Activated T-helper 1 cell treated with anti-CD3 and anti-CD28 coated beads, Interleukin-2, amount 50 U/mL, for 16 hours (primary cell): ENCODE measurements around the gene NECTIN4.
"Not testable (repeated sequence)": the region's sequence is repeated elsewhere in the genome, so short reads cannot be mapped to it uniquely, and the experiment has no call there.

Experiments
- DNase-seq, 2 donors: peaks; one replicate each; pipeline ENCODE4 v3.0.0-alpha.2; 2020; ENCODE audit warnings: low read depth in 1 of 2, low spot score in 1 of 2

Gene NECTIN4

DNA sequence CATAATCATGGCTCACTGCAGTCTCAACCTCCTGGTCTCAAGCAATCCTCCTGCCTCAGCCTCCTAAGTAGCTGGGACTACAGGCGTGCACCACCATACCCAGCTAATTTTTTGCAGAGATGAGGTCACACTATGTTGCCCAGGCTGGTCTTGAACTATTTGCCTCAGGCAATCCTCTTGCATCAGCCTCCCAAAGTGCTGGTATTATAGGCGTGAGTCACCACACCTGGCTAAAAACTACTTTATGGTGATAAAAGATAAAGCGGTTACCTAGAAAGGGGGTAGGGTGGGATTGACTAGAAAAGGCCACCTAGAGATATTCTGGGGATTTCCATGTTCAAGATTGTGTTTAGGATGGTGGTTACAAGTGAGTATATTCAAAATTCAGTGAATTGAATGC lies 55.6 kb downstream of the NECTIN4 start:
- no peak for DNase-seq

DNA sequence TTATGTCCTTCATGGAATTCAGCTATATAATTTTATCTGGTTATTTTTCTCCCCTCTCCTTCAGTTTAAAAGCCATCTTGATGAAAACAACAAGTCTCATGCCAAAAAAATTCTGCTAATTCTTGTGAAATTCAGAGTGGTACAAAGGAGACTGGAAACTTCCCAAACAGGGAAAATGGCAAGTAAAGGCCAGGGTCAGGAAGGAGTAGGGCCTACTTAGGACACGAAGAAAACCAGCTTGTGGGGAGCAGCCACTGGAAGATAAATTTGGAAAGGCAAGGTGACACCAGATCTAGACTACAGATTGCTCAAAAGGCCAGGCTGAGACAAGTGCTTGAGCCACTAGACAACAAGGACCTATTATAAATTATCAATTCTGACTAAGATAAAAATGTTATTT lies 56.9 kb downstream of the NECTIN4 start:
- no peak for DNase-seq

DNA sequence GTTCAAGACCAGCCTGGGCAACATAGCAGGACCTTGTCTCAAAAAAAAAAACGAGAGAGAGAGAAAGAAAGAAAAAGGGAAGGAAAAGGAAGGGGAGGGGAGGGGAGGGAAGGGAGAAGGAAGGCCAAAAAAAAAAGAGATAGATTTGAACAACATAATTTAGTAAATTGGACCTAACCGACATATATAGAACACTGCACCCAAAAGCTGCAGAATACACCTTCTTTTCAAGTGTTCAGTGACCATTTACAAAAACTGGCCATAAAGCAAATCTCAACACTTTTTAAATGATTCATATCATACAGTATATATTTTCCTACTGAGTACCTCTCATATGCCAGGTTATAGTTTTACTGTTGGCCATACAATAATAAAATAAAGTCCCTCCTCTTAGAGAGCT lies 57.5 kb downstream of the NECTIN4 start:
- no peak for DNase-seq

DNA sequence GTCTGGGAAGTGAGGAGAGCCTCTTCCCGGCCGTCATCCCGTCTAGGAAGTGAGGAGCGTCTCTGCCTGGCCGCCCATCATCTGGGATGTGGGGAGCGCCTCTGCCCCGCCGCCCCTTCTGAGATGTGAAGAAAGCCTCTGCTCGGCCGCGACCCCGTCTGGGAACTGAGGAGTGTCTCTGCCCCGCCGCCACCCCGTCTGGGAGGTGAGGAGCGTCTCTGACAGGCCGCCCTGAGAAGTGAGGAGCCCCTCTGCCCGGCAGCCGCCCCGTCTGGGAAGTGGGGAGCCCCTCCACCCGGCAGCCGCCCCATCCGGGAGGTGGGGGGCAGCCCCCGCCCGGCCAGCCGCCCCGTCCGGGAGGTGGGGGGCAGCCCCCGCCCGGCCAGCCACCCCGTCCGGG lies 59.9 kb downstream of the NECTIN4 start:
- not testable (repeated sequence) for DNase-seq

DNA sequence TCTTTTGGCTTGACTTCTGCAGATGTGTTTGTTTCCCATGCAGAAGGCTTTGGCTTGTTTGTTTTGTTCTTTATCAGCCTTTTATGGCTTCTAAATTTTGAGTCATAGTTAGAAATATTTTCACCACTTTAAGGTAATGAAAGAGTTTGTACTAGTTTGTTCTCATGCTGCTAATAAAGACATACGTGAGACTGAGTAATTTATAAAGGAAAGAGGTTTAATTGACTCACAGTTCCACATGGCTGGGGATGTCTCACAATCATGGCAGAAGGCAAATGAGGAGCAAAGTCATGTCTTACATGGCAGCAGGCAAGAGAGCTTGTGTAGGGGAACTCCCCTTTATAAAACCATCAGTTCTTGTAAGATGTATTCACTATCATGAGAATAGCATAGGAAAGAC lies 62.4 kb downstream of the NECTIN4 start:
- DNase-seq = not testable (repeated sequence)

DNA sequence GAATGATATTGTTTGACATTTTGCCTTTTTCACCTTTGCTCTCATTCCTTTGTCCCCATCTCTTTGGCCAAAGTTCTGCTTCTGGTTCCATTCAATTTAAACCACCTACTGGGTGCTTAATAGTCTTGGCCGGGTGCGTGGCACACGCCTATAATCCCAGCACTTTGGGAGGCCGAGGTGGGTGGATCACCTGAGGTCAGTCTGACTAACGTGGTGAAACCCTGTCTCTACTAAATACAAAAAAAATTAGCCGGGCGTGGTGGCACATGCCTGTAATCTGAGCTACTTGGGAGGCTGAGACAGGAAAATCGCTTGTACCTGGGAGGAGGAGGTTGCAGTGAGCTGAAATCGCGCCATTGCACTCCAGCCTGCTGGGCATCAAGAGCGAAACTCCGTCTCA lies 66.9 kb downstream of the NECTIN4 start:
- not testable (repeated sequence) for DNase-seq

DNA sequence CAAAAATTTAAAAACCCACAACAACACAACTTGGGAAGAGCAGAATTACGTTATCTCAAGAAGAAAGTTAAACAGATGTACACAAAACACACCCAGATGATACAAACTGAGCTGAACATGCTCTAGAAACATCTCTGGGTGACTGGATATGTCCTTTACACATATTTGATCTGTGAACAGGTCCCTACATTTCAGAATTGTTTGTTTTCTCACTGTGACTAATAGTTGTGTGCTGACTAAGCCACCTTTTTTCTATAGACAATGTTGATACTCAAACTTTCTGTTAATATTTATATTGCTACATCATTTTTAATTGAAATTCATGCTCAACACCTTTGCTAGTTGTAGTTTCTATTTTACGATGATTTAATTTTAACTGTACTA lies 67.4 kb downstream of the NECTIN4 start:
- no peak for DNase-seq

DNA sequence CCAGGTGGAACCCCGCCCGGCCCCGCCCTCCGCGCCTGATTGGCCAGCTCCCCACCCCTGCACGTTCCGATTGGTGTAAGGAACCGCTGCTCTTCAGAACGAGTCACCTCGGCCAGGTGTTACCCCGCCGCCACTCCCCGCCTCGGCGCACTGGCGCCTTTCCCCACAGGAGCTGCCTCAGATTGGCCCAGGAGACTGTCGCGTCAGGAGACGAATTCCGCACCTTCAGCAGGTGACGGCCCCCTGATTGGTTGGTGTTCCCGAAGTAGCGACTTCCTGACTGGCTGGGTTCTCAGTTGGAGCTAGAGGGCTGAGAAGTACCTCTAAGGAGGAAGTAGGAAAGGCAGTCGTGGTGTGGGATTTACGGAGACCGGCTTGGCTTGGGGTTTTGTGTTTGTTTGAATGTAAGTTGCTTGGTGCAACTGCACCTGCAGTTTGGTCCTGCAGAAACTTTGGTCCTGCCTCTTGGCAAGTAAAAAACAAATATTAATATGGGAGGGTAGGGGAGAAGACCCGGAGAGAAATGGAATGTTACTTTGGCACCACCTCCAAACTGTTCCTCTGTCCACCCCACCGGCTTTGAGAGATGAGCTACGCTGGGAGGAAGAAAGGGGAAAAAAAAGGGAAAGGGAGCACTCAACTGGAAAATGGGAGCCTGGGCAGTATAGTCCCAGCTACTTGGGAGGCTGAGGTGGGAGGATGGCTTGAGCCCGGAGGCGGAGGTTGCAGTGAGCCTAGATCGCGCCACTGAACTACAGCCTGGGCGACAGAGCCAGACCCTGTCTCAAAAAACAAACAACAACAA lies 68.0 kb downstream of the NECTIN4 start:
- peak; percentile 81 to 85 for DNase-seq
